Epithelial cell of esophagus (primary cell): ENCODE measurements around the gene NAV3.

Experiments
- DNase-seq: peaks from one replicate; pipeline ENCODE4 v3.0.0; 2010; ENCODE audit warnings: low read depth
- H3K4me3 ChIP-seq: 2 replicates; pipeline ENCODE4 v1.5.1; 2011; ENCODE audit warnings: mild to moderate bottlenecking, low read length, control low read depth
- CTCF ChIP-seq: IDR thresholded peaks from 2 replicates; pipeline ENCODE4 v1.5.1; 2011; ENCODE audit warnings: low read depth, mild to moderate bottlenecking, low read length, control low read depth, inconsistent platforms; ENCODE audit not compliant: insufficient read depth; ENCODE audit errors: missing control alignments

The NAV3 gene

DNA sequence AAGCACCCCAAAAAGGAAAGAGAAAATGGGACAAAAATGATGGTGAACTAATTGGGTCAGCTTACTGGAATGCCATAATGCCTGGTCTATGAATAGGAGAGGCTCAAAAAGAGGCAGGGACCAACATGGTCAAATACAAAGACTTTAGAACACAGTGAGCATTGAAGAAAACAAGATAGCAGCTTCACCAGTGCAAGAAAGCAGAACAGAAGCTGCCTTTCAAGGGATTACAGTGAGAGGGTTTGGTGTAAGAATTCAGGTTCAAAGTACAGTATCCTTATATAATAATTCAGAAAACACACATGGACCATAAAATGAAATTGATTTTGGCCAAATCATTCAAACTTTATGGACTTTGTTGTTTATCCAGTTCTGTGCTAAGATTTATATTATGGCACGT is 162.1 kb downstream of the NAV3 start:
- no peak for TF ChIP-seq CTCF
- DNase-seq = no peak
- no peak overlapping the region for H3K4me3 ChIP-seq

DNA sequence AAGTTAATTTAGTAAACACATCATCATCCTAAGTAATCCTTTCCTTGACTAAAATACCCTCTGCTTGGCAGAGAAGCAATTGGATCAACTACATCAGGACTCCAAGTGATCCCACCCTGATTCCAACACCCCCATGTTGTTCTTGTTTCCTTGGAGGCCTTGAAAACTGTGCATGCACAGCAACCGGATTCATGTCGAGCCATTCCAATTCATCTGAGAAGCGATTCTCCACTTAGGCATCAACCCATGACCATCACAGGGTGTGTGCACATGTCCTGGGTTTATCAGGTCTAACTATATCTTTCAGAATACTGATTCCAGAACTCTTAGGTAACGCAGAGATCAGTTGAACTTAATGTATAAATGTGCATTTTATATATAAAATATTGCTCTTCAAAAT is 163.0 kb downstream of the NAV3 start:
- no peak for DNase-seq
- TF ChIP-seq CTCF = no peak
- no peak overlapping the region for H3K4me3 ChIP-seq

DNA sequence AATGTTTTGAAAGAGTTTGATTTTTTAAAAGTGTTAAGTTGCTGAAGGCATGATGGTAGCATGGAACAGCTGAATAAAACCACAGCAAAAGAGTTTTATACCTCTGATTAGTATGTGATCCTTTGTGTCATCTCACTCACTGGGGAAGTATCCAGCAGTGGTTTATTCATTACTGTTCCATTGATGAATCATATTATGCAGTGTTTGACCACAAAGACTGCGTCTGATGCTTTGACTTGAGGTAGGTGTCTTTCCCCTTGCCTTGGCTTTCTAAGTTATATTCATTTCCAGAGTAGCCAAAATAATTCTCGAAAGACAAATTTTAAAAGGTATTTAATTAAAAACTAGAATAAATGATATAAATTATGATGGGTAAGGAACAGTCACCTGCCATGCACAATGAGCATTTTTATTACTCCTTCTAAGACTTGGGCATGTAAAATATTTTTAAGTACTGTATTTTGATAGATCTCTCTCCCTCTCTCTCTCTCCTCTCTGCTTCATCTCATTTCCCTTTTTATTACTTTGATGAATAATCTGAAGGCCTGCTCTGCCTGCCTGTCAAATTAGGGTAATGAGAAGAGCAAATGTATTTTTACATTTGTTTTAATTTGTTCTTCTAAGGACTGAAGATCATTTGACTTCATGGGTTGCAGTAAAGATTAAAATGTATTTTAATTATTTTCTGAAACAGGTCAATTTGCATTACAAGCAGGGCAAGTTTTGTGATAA is 164.9 kb downstream of the NAV3 start:
- H3K4me3 ChIP-seq = no peak overlapping the region
- no peak for TF ChIP-seq CTCF
- DNase-seq = peak; percentile 81

DNA sequence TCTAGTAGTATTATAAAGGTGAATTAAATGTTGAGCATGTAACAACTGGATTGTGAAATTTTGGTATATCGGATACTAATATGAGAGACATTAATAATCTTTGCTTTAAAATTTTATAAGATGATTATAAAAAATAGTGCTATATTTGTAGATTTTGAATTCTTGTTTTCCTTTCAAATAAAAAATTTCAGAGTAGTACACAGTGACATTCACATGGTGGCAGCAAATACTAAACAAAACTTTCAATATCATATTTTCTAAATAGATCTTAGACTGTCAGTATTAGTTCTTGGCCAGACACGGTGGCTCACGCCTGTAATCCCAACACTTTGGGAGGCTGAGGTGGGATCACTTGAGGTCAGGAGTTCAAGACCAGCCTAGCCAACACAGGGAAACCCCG is 166.0 kb downstream of the NAV3 start:
- TF ChIP-seq CTCF = no peak
- H3K4me3 ChIP-seq = no peak overlapping the region
- no peak for DNase-seq

GRCh38 chr12:77998236-77998786 is 167.6 kb downstream of the NAV3 start:
- DNase-seq = no peak
- no peak for TF ChIP-seq CTCF

GRCh38 chr12:77999074-77999715 is 168.5 kb downstream of the NAV3 start:
- DNase-seq = no peak
- H3K4me3 ChIP-seq = no peak overlapping the region
- TF ChIP-seq CTCF = no peak

More at GRCh38 chr12:77998236-77998786, 167.6 kb downstream of the NAV3 start:
- H3K4me3 ChIP-seq = no peak overlapping the region
